ENCODE results near the gene MEI4.

MEI4 gene

GRCh38 chr6:77930382-77930781 is 277.5 kb downstream of the MEI4 start:
- FAIRE-seq (no peak), DNase-seq (ENCODE audit: insufficient read length, low spot score) (no peak)

- FAIRE-seq = no peak
- DNase-seq (ENCODE audit: insufficient read length, low spot score) = no peak
Measured at GRCh38 chr6:77930952-77931351, 278.1 kb downstream of the MEI4 start.

GRCh38 chr6:77962070-77962469 is 309.2 kb downstream of the MEI4 start:
- no peak for FAIRE-seq

DNA sequence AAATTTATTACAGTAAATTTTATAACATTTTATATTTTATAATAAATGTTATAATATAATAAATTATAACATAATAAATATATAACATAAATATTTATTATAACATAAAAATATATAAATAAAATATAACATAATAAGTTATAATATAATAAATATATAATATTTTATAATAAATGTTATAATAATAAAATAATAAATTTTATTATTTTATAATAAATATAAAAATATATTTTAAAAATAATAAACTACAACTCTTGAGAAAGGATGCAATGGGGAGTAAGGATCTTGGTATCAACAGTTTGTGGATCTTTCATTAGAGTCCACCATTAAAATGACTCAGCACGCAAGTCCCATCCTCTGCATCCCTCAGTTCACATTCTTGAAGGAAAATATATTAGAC is 312.6 kb downstream of the MEI4 start:
- FAIRE-seq (no peak), DNase-seq (ENCODE audit: insufficient read length, low spot score) (no peak)

More at GRCh38 chr6:77962070-77962469, 309.2 kb downstream of the MEI4 start:
- DNase-seq (ENCODE audit: insufficient read length, low spot score) = no peak

DNA sequence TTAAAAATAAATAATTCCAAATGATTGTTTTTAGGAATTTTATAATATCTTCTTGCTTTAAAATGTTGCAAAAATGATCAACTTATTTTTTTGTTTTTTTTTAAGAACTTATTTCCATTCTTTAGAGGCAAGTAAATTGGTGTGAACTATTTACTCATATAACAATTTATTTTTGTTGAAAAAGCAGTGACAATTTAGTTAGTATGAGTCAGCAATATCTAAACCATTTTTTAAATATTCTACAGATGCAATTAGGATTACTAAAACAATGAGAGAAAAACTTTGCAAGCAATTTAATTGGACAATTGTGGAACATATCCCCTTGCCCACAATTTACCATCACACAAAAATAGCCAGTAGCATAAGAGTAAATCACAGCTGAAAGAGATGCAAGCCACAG is 319.5 kb downstream of the MEI4 start:
- FAIRE-seq (no peak), DNase-seq (ENCODE audit: insufficient read length, low spot score) (no peak)
